H9 (cell line): Measurements from ENCODE around the gene BACH2. TPM values are rescaled to one million over a fixed set of nuclear protein-coding genes. Genes with fewer than 3 reads are reported as not detected.

Experiments
- DNase-seq: peaks from one replicate; pipeline ENCODE4 v3.0.0-alpha.2; 2017
- H2AFZ ChIP-seq: one replicate; pipeline ENCODE4 v1.6.1; 2013; ENCODE audit warnings: mild to moderate bottlenecking, low read length, control low read depth, moderate library complexity
- H2AK5ac ChIP-seq: 2 replicates; pipeline ENCODE4 v1.6.1; 2013; ENCODE audit warnings: low read length, control low read depth, mixed read lengths; ENCODE audit not compliant: insufficient read length
- H2BK120ac ChIP-seq: one replicate; pipeline ENCODE4 v1.6.1; 2013; ENCODE audit warnings: low read depth, mild to moderate bottlenecking, low read length, control low read depth, inconsistent platforms; ENCODE audit not compliant: poor library complexity, severe bottlenecking
- H2BK12ac ChIP-seq: 2 replicates; pipeline ENCODE4 v1.6.1; 2013; ENCODE audit warnings: low read length, control low read depth, mixed read lengths, low read depth; ENCODE audit not compliant: insufficient read length
- H2BK15ac ChIP-seq: 2 replicates; pipeline ENCODE4 v1.6.1; 2013; ENCODE audit warnings: low read depth, low read length, control low read depth
- H2BK20ac ChIP-seq: one replicate; pipeline ENCODE4 v1.6.1; 2013; ENCODE audit warnings: low read depth, mild to moderate bottlenecking, low read length, control low read depth, inconsistent platforms; ENCODE audit not compliant: poor library complexity, severe bottlenecking
- H2BK5ac ChIP-seq: 2 replicates; pipeline ENCODE4 v1.6.1; 2013; ENCODE audit warnings: low read length, control low read depth, mixed read lengths; ENCODE audit not compliant: insufficient read length
- H3K14ac ChIP-seq: 2 replicates; pipeline ENCODE4 v1.6.1; 2013; ENCODE audit warnings: low read length, control low read depth; ENCODE audit not compliant: insufficient read depth
- H3K18ac ChIP-seq: 2 replicates; pipeline ENCODE4 v1.6.1; 2013; ENCODE audit warnings: low read depth, mild to moderate bottlenecking, mixed read lengths, low read length, control low read depth; ENCODE audit not compliant: insufficient read length
- H3K23ac ChIP-seq: 2 replicates; pipeline ENCODE4 v1.6.1; 2013; ENCODE audit warnings: low read length, control low read depth, mixed read lengths, low read depth; ENCODE audit not compliant: insufficient read length
- H3K23me2 ChIP-seq: 2 replicates; pipeline ENCODE4 v1.6.1; 2013; ENCODE audit warnings: low read depth, mild to moderate bottlenecking, mixed read lengths, low read length, control low read depth; ENCODE audit not compliant: insufficient read length, poor library complexity, severe bottlenecking
- H3K27ac ChIP-seq: 2 replicates; pipeline ENCODE4 v1.5.1; 2013; ENCODE audit warnings: low read length, control low read depth, mixed read lengths, low read depth; ENCODE audit not compliant: insufficient read length
- H3K27me3 ChIP-seq: 2 replicates; pipeline ENCODE4 v1.6.1; 2013; ENCODE audit warnings: low read length, control low read depth, inconsistent platforms; ENCODE audit not compliant: insufficient read depth
- H3K4ac ChIP-seq: 2 replicates; pipeline ENCODE4 v1.6.1; 2013; ENCODE audit warnings: low read depth, mild to moderate bottlenecking, control low read depth, inconsistent platforms, low read length, moderate library complexity
- H3K4me1 ChIP-seq: 2 replicates; pipeline ENCODE4 v1.6.1; 2013; ENCODE audit warnings: low read length, control low read depth, inconsistent platforms; ENCODE audit not compliant: insufficient read depth
- H3K4me2 ChIP-seq: 2 replicates; pipeline ENCODE4 v1.6.1; 2013; ENCODE audit warnings: low read length, control low read depth, mixed read lengths; ENCODE audit not compliant: insufficient read length, insufficient read depth
- H3K56ac ChIP-seq: 2 replicates; pipeline ENCODE4 v1.6.1; 2013; ENCODE audit warnings: low read depth, mild to moderate bottlenecking, mixed read lengths, low read length, control low read depth; ENCODE audit not compliant: insufficient read length
- H3K79me1 ChIP-seq: 2 replicates; pipeline ENCODE4 v1.6.1; 2013; ENCODE audit warnings: low read depth, mild to moderate bottlenecking, moderate library complexity, low read length, control low read depth, inconsistent platforms; ENCODE audit not compliant: insufficient read depth, poor library complexity, severe bottlenecking
- H3K79me2 ChIP-seq: 2 replicates; pipeline ENCODE4 v1.6.1; 2013; ENCODE audit warnings: low read length, control low read depth, inconsistent platforms; ENCODE audit not compliant: insufficient read depth
- H3K9ac ChIP-seq: 2 replicates; pipeline ENCODE4 v1.6.1; 2013; ENCODE audit warnings: low read length, control low read depth, mixed read lengths; ENCODE audit not compliant: insufficient read length; ENCODE audit errors: extremely low read depth
- H3K9me3 ChIP-seq: one replicate; pipeline ENCODE4 v1.6.1; 2013; ENCODE audit warnings: low read depth, low read length, inconsistent platforms; ENCODE audit not compliant: control insufficient read depth
- H3T11ph ChIP-seq: one replicate; pipeline ENCODE4 v1.6.1; 2013; ENCODE audit warnings: mild to moderate bottlenecking, low read length, control low read depth, inconsistent platforms
- H4K20me1 ChIP-seq: one replicate; pipeline ENCODE4 v1.6.1; 2013; ENCODE audit not compliant: control insufficient read depth, insufficient read length, insufficient read depth
- H4K5ac ChIP-seq: 2 replicates; pipeline ENCODE4 v1.6.1; 2013; ENCODE audit warnings: low read depth, mild to moderate bottlenecking, mixed read lengths, low read length, control low read depth; ENCODE audit not compliant: insufficient read length
- H4K8ac ChIP-seq: replicated peaks from 2 replicates; pipeline ENCODE4 v1.6.1; 2013; ENCODE audit warnings: low read length, control low read depth, mixed read lengths, low read depth; ENCODE audit not compliant: insufficient read length
- H4K91ac ChIP-seq: 2 replicates; pipeline ENCODE4 v1.6.1; 2013; ENCODE audit warnings: low read depth, mild to moderate bottlenecking, moderate library complexity, mixed read lengths, low read length, control low read depth; ENCODE audit not compliant: insufficient read length
- H3K27ac Mint-ChIP-seq, 3 experiments: 2 replicates in 2 of 3; 3 replicates in 1 of 3; pipeline ENCODE4 v1.8.0; 2020 to 2021; ENCODE audit warnings: mixed read lengths in 3 of 3, mild to moderate bottlenecking in 1 of 3, moderate library complexity in 1 of 3
- H3K27me3 Mint-ChIP-seq: 2 replicates; pipeline ENCODE4 v1.8.0; 2021; ENCODE audit warnings: low read depth, mild to moderate bottlenecking, moderate library complexity, mixed read lengths
- H3K36me3 Mint-ChIP-seq, 3 experiments: 2 replicates in 2 of 3; 3 replicates in 1 of 3; pipeline ENCODE4 v1.8.0; 2020 to 2021; ENCODE audit warnings: low read depth in 3 of 3, mixed read lengths in 3 of 3; ENCODE audit not compliant: insufficient read depth in 1 of 3
- H3K4me1 Mint-ChIP-seq, 2 experiments: 2 replicates each; pipeline ENCODE4 v1.8.0; 2020; ENCODE audit warnings: mixed read lengths in 2 of 2
- H3K4me3 Mint-ChIP-seq, 2 experiments: 2 replicates in 1 of 2; 3 replicates in 1 of 2; pipeline ENCODE4 v1.8.0; 2020 to 2021; ENCODE audit warnings: mild to moderate bottlenecking in 2 of 2, mixed read lengths in 2 of 2, moderate library complexity in 1 of 2
- H3K9me3 Mint-ChIP-seq, 2 experiments: 2 replicates in 1 of 2; 3 replicates in 1 of 2; pipeline ENCODE4 v1.8.0; 2020; ENCODE audit warnings: mild to moderate bottlenecking in 2 of 2, mixed read lengths in 2 of 2, moderate library complexity in 1 of 2
- WGBS: extraction: QIAGEN DNeasy Blood & Tissue Kit; methylation state at CpG from one replicate; pipeline ENCODE4 v1.1.7; 2013; ENCODE audit warnings: missing lambda C conversion rate, low lambda C conversion rate, mixed read lengths; ENCODE audit not compliant: insufficient read length; ENCODE audit errors: extremely low coverage; 5-methylcytosine and 5-hydroxymethylcytosine counted together
- total RNA-seq: library from RNA; stranded (reverse); gene quantifications from 2 replicates; pipeline ENCODE4 v1.2.1, GENCODE V29; 2021
- TF ChIP-seq, protein P1 (sequence below): fragments of 200-600 bp; sonication (generic); conservative IDR thresholded peaks from 3 replicates; pipeline ENCODE4 v1.8.0; 2021; ENCODE audit warnings: antibody characterized with exemption, mild to moderate bottlenecking

Gene BACH2
- total RNA-seq, 1 experiment from 2014 or later = 2.0 TPM

- no peaks in the 10 kb centered on the region for H3K4me1 ChIP-seq
- no peak overlapping the region for H2BK12ac ChIP-seq
- no peak overlapping the region for H3K4me2 ChIP-seq
- H3K79me1 ChIP-seq = no peaks in the 10 kb centered on the region
- H2BK120ac ChIP-seq = no peak overlapping the region
- no peak overlapping the region for H3K23ac ChIP-seq
- no peak overlapping the region for H4K91ac ChIP-seq
- H4K5ac ChIP-seq = no peak overlapping the region
- no peaks in the 10 kb centered on the region for H4K20me1 ChIP-seq
- Mint-ChIP-seq H3K27ac (no peak overlapping the region), H3K4me1 (no peaks in the 10 kb centered on the region), H3K9me3 (no peaks in the 10 kb centered on the region), H3K4me3 (no peak overlapping the region), H3K36me3 (no peaks in the 10 kb centered on the region), H3K27me3 (no peaks in the 10 kb centered on the region)
- no peak overlapping the region for H3K56ac ChIP-seq
- H3K18ac ChIP-seq = no peak overlapping the region
- no peaks in the 10 kb centered on the region for H3K9me3 ChIP-seq
- WGBS = no CpG with 5 or more reads among the region's 7 CpGs
- H3K9ac ChIP-seq = no peak overlapping the region
- H3K27me3 ChIP-seq = no peaks in the 10 kb centered on the region
- no peak overlapping the region for H2BK15ac ChIP-seq
- TF ChIP-seq, protein P1, sequence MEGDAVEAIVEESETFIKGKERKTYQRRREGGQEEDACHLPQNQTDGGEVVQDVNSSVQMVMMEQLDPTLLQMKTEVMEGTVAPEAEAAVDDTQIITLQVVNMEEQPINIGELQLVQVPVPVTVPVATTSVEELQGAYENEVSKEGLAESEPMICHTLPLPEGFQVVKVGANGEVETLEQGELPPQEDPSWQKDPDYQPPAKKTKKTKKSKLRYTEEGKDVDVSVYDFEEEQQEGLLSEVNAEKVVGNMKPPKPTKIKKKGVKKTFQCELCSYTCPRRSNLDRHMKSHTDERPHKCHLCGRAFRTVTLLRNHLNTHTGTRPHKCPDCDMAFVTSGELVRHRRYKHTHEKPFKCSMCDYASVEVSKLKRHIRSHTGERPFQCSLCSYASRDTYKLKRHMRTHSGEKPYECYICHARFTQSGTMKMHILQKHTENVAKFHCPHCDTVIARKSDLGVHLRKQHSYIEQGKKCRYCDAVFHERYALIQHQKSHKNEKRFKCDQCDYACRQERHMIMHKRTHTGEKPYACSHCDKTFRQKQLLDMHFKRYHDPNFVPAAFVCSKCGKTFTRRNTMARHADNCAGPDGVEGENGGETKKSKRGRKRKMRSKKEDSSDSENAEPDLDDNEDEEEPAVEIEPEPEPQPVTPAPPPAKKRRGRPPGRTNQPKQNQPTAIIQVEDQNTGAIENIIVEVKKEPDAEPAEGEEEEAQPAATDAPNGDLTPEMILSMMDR = no peak
- no peak overlapping the region for H4K8ac ChIP-seq
- no peak overlapping the region for H2BK20ac ChIP-seq
- no peak overlapping the region for H3T11ph ChIP-seq
- H3K27ac ChIP-seq = no peak overlapping the region
- H3K79me2 ChIP-seq = no peaks in the 10 kb centered on the region
- H2AFZ ChIP-seq = no peak overlapping the region
- H3K14ac ChIP-seq = no peak overlapping the region
- H2AK5ac ChIP-seq = no peak overlapping the region
- H3K4ac ChIP-seq = no peak overlapping the region
- H3K23me2 ChIP-seq = no peaks in the 10 kb centered on the region
- H2BK5ac ChIP-seq = no peak overlapping the region
- DNase-seq = no peak
Observed at GRCh38 chr6:90123831-90124230, 172.8 kb downstream of the BACH2 start.
